Measurements from ENCODE around the gene JAKMIP1. TPM values are rescaled to one million over a fixed set of nuclear protein-coding genes. Genes with fewer than 3 reads are reported as not detected.

The JAKMIP1 gene
- polyA plus RNA-seq, 1 donor from 2014 or later, result 15.3 TPM

GRCh38 chr4:6046526-6047129 lies 153.7 kb downstream of the JAKMIP1 start:
- Histone ChIP-seq H4K20me1 (ENCODE audit: insufficient read depth) (no peaks in the 10 kb centered on the region), H3K27me3 (ENCODE audit: insufficient read depth, low read depth, low read length) (no peaks in the 10 kb centered on the region), H3K4me2 (ENCODE audit: low read length) (no peak overlapping the region), H2AFZ (ENCODE audit: low read depth, low read length) (no peak overlapping the region), H3K27ac (ENCODE audit: low read length) (no peak overlapping the region), H3F3A (ENCODE audit: insufficient read depth, low read length, poor library complexity, severe bottlenecking) (no peaks in the 10 kb centered on the region), H3K9me3 (ENCODE audit: low read length) (no peaks in the 10 kb centered on the region), H3K79me2 (replicated peaks; ENCODE audit: insufficient read depth, low read length) (no peaks in the 10 kb centered on the region), H3K4me3 (ENCODE audit: low read length) (no peak overlapping the region), H3K9me2 (ENCODE audit: insufficient read depth, low read length) (no peaks in the 10 kb centered on the region), H3K9ac (ENCODE audit: low read length) (no peak overlapping the region), H3K36me3 (ENCODE audit: insufficient read depth, low read length) (no peaks in the 10 kb centered on the region)
- TF ChIP-seq CTCF (IDR thresholded peaks at IDR 0.05; ENCODE audit: poor library complexity, severe bottlenecking) (no peak), SMC3 (conservative IDR thresholded peaks at IDR 0.05; ENCODE audit: poor library complexity) (no peak), TAF1 (IDR thresholded peaks at IDR 0.05; ENCODE audit: low read depth) (no peak)

GRCh38 chr4:6044805-6045204 lies 155.5 kb downstream of the JAKMIP1 start:
- Histone ChIP-seq H3F3A (ENCODE audit: insufficient read depth, low read length, poor library complexity, severe bottlenecking) (no peaks in the 10 kb centered on the region), H3K27ac (ENCODE audit: low read length) (no peak overlapping the region), H3K4me3 (ENCODE audit: low read length) (no peak overlapping the region), H3K79me2 (replicated peaks; ENCODE audit: insufficient read depth, low read length) (no peaks in the 10 kb centered on the region), H3K9me2 (ENCODE audit: insufficient read depth, low read length) (no peaks in the 10 kb centered on the region), H2AFZ (ENCODE audit: low read depth, low read length) (no peak overlapping the region), H3K4me2 (ENCODE audit: low read length) (no peak overlapping the region), H3K9ac (ENCODE audit: low read length) (no peak overlapping the region), H3K27me3 (ENCODE audit: insufficient read depth, low read depth, low read length) (no peaks in the 10 kb centered on the region), H3K36me3 (ENCODE audit: insufficient read depth, low read length) (no peaks in the 10 kb centered on the region), H3K9me3 (ENCODE audit: low read length) (no peaks in the 10 kb centered on the region), H4K20me1 (ENCODE audit: insufficient read depth) (no peaks in the 10 kb centered on the region)
- TF ChIP-seq EZH2 (IDR thresholded peaks at IDR 0.05; ENCODE audit: borderline replicate concordance, insufficient read depth, low read length, poor library complexity, severe bottlenecking), result no peak
- TF ChIP-seq RAD21 (conservative IDR thresholded peaks at IDR 0.05), result no peak
- TF ChIP-seq TAF1 (IDR thresholded peaks at IDR 0.05; ENCODE audit: low read depth), result no peak
- no peak for TF ChIP-seq REST (IDR thresholded peaks at IDR 0.05; ENCODE audit: borderline replicate concordance)
- no peak for TF ChIP-seq EP300 (conservative IDR thresholded peaks at IDR 0.05; ENCODE audit: poor library complexity, severe bottlenecking)
- TF ChIP-seq SMC3 (conservative IDR thresholded peaks at IDR 0.05; ENCODE audit: poor library complexity), result no peak
- TF ChIP-seq POLR2AphosphoS5 (IDR thresholded peaks at IDR 0.05), result no peak
- TF ChIP-seq MXI1 (conservative IDR thresholded peaks at IDR 0.05; ENCODE audit: poor library complexity, severe bottlenecking), result no peak
- no peak for TF ChIP-seq CTCF (IDR thresholded peaks at IDR 0.05; ENCODE audit: poor library complexity, severe bottlenecking)

Measured in neural cell (in vitro differentiated cells).